ENCODE data around the gene CSTF3. TPM values are rescaled to one million over a fixed set of nuclear protein-coding genes. Genes with fewer than 3 reads are reported as not detected.
"Not testable (repeated sequence)": the region's sequence is repeated elsewhere in the genome, so short reads cannot be mapped to it uniquely, and the experiment has no call there.

CSTF3 gene
- polyA plus RNA-seq, 1 donor from 2014 or later, result 86.8 TPM

DNA sequence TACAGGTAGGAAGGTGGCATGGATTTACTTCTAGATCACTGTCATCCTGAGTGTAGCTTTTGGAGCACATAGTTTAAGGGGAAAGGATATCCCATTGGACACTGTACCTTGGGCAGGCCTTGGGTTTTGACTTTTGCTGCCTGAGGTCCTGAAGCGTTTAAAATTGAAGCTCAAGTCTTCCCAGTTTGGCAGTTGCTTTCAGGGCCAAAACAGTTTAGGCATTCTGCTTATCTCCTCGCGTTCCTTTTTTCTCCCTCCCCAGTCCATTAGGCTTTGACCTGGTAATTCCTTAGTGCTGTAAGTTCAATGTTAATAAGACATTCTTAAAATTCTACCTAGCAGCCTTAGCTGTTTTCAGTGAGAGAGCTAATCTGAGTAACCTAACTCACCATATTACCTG is 35.7 kb downstream of the CSTF3 start (continued):
- TF ChIP-seq EP300 (conservative IDR thresholded peaks at IDR 0.05; ENCODE audit: poor library complexity, severe bottlenecking), result no peak

DNA sequence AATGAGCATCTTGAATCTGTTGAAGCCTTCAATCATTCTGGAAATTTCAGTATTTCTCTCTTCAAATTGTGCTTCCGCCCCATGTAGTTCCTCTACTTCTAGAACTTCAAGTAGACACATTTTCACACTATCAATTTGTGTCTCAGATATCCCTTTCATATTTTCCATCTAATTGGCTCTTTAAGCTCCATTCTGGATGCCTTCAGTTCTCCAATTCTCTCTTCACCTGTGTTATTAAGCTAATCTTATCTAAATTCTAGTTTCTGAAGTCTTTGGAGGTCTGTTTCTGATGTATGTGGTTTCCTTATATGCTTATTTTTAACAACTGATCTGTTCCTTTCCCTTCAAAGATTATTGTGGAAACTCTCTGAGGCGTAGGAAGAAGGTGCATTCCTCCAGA is 36.3 kb downstream of the CSTF3 start:
- H3K9me2 ChIP-seq (ENCODE audit: insufficient read depth, low read length), result no peaks in the 10 kb centered on the region
- TF ChIP-seq EP300 (conservative IDR thresholded peaks at IDR 0.05; ENCODE audit: poor library complexity, severe bottlenecking), result no peak
- TF ChIP-seq, protein P1, sequence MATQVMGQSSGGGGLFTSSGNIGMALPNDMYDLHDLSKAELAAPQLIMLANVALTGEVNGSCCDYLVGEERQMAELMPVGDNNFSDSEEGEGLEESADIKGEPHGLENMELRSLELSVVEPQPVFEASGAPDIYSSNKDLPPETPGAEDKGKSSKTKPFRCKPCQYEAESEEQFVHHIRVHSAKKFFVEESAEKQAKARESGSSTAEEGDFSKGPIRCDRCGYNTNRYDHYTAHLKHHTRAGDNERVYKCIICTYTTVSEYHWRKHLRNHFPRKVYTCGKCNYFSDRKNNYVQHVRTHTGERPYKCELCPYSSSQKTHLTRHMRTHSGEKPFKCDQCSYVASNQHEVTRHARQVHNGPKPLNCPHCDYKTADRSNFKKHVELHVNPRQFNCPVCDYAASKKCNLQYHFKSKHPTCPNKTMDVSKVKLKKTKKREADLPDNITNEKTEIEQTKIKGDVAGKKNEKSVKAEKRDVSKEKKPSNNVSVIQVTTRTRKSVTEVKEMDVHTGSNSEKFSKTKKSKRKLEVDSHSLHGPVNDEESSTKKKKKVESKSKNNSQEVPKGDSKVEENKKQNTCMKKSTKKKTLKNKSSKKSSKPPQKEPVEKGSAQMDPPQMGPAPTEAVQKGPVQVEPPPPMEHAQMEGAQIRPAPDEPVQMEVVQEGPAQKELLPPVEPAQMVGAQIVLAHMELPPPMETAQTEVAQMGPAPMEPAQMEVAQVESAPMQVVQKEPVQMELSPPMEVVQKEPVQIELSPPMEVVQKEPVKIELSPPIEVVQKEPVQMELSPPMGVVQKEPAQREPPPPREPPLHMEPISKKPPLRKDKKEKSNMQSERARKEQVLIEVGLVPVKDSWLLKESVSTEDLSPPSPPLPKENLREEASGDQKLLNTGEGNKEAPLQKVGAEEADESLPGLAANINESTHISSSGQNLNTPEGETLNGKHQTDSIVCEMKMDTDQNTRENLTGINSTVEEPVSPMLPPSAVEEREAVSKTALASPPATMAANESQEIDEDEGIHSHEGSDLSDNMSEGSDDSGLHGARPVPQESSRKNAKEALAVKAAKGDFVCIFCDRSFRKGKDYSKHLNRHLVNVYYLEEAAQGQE (IDR thresholded peaks at IDR 0.05; ENCODE audit: borderline replicate concordance), result no peak
- TF ChIP-seq, protein P2, sequence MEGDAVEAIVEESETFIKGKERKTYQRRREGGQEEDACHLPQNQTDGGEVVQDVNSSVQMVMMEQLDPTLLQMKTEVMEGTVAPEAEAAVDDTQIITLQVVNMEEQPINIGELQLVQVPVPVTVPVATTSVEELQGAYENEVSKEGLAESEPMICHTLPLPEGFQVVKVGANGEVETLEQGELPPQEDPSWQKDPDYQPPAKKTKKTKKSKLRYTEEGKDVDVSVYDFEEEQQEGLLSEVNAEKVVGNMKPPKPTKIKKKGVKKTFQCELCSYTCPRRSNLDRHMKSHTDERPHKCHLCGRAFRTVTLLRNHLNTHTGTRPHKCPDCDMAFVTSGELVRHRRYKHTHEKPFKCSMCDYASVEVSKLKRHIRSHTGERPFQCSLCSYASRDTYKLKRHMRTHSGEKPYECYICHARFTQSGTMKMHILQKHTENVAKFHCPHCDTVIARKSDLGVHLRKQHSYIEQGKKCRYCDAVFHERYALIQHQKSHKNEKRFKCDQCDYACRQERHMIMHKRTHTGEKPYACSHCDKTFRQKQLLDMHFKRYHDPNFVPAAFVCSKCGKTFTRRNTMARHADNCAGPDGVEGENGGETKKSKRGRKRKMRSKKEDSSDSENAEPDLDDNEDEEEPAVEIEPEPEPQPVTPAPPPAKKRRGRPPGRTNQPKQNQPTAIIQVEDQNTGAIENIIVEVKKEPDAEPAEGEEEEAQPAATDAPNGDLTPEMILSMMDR (IDR thresholded peaks at IDR 0.05; ENCODE audit: poor library complexity, severe bottlenecking), result no peak
- no peak for TF ChIP-seq POLR2AphosphoS5 (IDR thresholded peaks at IDR 0.05)
- TF ChIP-seq TAF1 (IDR thresholded peaks at IDR 0.05; ENCODE audit: low read depth), result no peak
- TF ChIP-seq RAD21 (conservative IDR thresholded peaks at IDR 0.05), result no peak
- TF ChIP-seq EZH2 (IDR thresholded peaks at IDR 0.05; ENCODE audit: borderline replicate concordance, insufficient read depth, low read length, poor library complexity, severe bottlenecking), result no peak
- TF ChIP-seq SMC3 (conservative IDR thresholded peaks at IDR 0.05; ENCODE audit: poor library complexity), result no peak
- no peaks in the 10 kb centered on the region for H3F3A ChIP-seq (ENCODE audit: insufficient read depth, low read length, poor library complexity, severe bottlenecking)
- no peaks in the 10 kb centered on the region for H3K36me3 ChIP-seq (ENCODE audit: insufficient read depth, low read length)
- H2AFZ ChIP-seq (ENCODE audit: low read depth, low read length), result no peak overlapping the region
- H3K79me2 ChIP-seq (replicated peaks; ENCODE audit: insufficient read depth, low read length), result no peaks in the 10 kb centered on the region
- H3K4me3 ChIP-seq (ENCODE audit: low read length), result no peak overlapping the region
- no peaks in the 10 kb centered on the region for H3K27me3 ChIP-seq (ENCODE audit: insufficient read depth, low read depth, low read length)
- no peaks in the 10 kb centered on the region for H3K9me3 ChIP-seq (ENCODE audit: low read length)
- no peak overlapping the region for H3K4me2 ChIP-seq (ENCODE audit: low read length)
- no peaks in the 10 kb centered on the region for H4K20me1 ChIP-seq (ENCODE audit: insufficient read depth)
- no peak overlapping the region for H3K9ac ChIP-seq (ENCODE audit: low read length)
- no peak overlapping the region for H3K27ac ChIP-seq (ENCODE audit: low read length)

DNA sequence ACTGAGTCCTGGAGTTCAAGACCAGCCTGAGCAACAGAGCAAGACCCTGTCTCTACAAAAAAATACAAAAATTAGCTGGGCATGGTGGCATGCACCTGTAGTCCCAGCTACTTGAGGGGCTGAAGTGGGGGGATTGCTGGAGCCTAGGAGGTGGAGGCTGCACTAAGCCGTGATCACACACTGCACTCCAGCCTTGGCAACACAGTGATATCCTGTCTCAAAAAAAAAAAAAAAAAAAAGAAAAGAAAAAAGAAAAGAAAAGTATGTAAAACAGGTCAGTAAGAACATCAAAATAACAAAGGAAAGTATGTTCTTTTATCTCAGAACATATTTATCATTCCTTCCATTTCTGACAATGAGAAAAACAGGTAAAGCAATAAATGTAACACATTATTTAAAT is 38.6 kb downstream of the CSTF3 start:
- not testable (repeated sequence) for H3K36me3 ChIP-seq (ENCODE audit: insufficient read depth, low read length); H3K9ac ChIP-seq (ENCODE audit: low read length); H4K20me1 ChIP-seq (ENCODE audit: insufficient read depth); H3K4me2 ChIP-seq (ENCODE audit: low read length); H2AFZ ChIP-seq (ENCODE audit: low read depth, low read length); H3K4me3 ChIP-seq (ENCODE audit: low read length); H3K79me2 ChIP-seq (replicated peaks; ENCODE audit: insufficient read depth, low read length); H3F3A ChIP-seq (ENCODE audit: insufficient read depth, low read length, poor library complexity, severe bottlenecking); H3K9me3 ChIP-seq (ENCODE audit: low read length); H3K9me2 ChIP-seq (ENCODE audit: insufficient read depth, low read length); H3K27me3 ChIP-seq (ENCODE audit: insufficient read depth, low read depth, low read length); H3K27ac ChIP-seq (ENCODE audit: low read length)
